Ishikawa (cell line): Measurements from ENCODE around the gene DCST2.

Experiments used
- EGR1 ChIP-seq: IDR thresholded peaks from 2 replicates; pipeline ENCODE4 v1.6.1; 2012
- EP300 ChIP-seq: IDR thresholded peaks from 2 replicates; pipeline ENCODE4 v1.6.1; 2012; ENCODE audit warnings: borderline replicate concordance
- NFIC ChIP-seq: IDR thresholded peaks from 2 replicates; pipeline ENCODE4 v1.6.1; 2012

DNA sequence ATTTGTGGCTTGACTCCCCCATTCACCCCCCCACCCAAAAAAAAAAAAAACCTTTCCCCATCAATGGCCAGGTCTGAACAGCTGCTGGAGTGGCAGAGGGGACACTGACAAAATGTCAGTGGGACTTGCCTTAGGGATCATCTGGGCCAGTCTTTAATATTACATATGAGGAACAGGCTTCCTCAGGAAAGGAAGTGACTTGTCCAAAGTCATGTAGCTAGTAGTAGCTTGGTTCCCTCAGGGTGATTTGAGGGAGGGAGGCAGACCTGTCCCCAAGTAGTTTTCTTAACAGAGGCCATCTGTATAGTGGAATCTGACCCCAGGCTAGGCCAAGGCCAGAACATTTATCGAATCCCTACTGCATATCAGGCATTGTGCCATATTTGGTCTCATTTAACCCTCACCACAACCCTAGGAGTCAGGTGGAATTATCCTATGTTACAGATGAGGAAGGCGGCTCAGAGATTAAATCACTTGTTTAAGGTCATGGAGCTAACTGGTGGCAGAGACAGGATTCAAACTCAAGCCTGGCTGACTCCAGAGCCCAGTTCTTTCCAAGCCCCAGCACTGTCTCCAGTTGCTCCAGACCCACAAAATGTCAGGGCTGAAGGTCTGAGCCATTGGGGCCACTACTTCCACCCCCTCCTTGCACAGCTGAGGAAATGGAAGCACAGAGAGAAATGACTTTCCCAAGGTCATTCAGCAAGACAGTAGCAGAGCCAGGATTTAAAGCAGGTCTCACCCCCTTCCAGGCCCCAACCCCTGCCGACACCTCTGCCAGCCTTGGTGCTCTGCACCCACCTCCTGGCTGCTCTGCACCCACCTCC, 20.6 kb downstream of the DCST2 start:
- TF ChIP-seq EP300 (no peak), EGR1 (no peak), NFIC (no peak)
